22Rv1 (cell line): ENCODE data around the gene SLC25A15.

Experiments
- CTCF ChIP-seq: fragments of 450-650 bp; IDR thresholded peaks from 2 replicates; pipeline ENCODE4 v1.5.1; 2017; ENCODE audit warnings: mild to moderate bottlenecking
- ZFX ChIP-seq: fragments of 450-650 bp; IDR thresholded peaks from 2 replicates; pipeline ENCODE4 v1.6.1; 2017; ENCODE audit warnings: antibody characterized with exemption, borderline replicate concordance

GRCh38 chr13:40749327-40749726 is 40.1 kb upstream of the SLC25A15 start:
- TF ChIP-seq CTCF (peak; percentile 28; the same call in 1 of the 2 replicates), ZFX (no peak)
